NCI-H1694 (cell line): ENCODE data around the gene MSX1.

ENCODE experiments used
- DNase-seq: peaks from one replicate; lab custom pipeline; 2025; lab: John Stamatoyannopoulos, UW

MSX1 gene

DNA sequence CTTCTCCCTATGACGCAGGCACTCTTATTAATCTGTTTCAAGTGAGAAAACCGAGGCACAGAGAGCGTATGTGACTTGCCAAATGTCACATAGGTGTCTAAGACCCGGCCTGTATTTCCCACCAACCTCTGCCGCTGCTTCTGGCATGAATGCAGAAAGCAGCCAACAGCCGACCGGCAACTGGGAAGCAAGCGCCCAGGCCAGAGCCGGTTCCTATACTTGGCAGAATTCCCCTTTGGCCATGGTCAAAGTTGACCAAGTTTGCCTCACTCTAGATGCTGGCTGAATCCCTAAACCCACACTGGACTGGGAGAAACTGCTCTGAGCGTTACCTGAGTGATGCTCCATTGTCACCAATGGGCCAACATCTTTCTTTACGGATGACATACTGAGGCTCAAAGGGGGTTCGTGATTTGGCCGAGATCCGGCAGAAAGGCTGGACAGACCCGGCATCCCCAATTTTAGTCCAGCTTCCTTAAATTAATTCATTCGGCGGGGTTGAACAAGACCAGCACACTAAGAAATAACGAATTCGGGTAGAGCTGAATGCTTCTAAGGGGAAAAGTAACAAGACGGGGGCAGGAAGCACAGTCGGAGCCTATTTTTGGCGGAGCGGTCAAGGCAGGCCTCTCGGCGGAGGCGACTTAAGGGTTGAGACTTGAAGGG lies 11.2 kb downstream of the MSX1 start:
- DNase-seq: no peak

DNA sequence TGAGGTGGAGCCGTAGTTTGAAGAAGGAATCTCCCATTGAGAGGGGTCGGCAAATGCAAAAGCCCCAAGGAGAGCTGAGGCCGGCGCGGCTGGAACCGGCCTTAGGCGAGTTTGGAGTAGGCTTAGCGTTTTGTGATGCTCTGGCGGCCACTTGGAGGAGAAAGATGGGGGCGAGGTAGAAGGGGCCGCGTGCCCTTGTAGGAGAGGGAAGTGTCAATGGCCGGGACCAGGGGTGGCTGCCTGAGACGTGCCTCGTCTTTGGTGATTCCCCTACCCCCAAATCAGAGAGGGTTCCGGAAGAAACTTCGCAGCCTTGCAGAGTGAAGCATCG lies 11.7 kb downstream of the MSX1 start:
- DNase-seq: no peak

DNA sequence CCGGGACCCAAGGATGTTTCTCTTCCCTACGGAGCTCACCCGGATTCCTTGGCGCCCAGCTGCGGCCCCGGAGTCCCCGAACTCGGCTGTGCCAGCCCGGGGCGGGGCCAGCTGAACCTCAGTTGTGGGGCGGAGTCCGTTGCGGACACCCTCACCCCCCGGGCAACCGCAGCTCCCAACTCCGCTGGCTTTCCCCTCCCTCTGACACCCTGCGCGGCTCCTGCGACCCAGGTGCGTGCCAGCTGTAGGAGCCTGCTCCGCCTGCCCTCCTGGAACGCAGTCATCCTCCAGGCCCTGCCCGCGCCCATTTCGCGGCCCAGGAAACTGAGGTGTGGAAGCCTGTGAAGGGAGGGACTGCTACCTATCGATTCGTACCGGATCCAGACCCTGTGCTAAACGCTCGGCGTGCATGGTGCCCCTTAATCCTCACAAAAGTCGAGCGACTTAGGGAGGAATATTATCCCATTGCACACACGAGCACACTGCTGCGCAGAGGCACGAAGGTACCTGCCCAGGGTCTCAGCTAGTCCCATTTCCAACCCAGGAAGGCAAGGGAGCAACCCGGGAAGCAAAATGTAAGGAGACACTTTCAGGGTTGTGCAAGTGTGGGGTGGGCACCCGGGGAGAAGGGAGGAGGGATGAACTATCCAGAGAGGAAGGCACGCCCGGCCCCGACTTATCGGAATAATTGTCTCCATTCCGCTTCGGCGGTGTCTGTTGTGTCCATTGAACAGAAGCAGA lies 12.3 kb downstream of the MSX1 start:
- DNase-seq: no peak

DNA sequence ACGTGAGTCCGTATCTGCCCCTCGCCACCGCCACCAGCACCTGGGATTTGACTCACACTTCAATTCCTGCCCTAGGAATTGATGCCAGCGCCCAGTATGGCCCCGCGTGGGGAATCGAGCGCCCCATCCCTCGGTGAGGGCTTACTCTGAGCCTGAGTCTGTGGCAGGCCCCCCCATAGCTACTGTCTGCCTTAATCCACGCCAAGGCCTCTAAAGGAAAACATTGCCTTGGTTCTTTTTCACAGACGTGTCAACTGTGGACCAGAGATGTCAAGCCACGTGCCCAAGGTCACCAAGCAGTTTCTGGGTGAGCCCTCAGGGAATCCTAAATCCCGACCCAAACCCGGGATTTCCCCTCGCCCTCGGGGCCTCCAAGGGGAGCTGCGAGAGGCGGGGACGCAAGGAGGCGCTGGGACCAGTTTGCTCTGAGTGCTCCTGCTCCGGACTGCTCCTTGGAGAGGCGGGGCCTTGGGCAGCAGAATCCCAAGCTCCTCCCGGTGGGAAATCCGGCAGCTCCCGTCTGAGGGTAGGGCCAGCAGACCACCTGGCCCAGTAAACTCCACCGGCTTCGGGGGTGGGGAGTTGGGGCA lies 12.9 kb downstream of the MSX1 start:
- no peak for DNase-seq

DNA sequence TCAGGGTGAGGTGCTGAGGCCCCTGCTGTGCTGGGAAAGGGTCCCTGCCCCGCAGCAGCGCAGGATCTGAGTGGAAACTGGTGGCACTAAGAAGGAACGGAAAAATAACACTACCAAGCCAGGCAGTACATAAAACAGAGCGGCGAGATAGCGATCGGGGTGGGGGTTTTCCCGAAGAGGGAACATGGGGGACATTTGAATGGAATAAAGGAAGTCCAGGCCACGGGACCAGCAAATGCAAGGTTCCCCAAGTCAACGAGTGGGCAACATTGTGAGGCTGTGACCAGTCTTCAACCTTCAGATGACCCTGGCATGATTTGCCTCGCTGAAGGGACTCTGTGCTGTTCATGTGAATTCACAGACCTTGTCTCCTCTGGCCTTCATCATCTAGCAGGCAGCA lies 13.7 kb downstream of the MSX1 start:
- no peak for DNase-seq

DNA sequence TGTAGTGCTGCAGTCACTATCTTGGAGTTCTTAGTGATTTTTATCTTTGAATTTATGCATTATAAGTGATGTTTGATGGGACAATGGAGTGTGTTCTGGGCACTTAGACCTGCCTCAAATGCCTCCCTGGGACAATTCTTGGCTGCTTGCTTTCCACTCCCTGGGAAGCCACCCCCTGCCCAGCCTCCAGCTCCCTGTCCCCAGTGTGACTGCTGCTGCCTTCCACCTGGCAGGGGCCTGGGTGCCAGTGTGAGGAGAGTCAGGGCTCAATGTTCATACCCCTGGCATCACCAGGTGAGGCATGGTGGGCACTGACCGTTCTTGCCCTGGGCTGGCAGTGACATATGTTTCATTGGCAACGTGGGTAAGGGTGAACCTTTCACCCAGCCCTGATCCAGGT lies 14.8 kb downstream of the MSX1 start:
- no peak for DNase-seq

DNA sequence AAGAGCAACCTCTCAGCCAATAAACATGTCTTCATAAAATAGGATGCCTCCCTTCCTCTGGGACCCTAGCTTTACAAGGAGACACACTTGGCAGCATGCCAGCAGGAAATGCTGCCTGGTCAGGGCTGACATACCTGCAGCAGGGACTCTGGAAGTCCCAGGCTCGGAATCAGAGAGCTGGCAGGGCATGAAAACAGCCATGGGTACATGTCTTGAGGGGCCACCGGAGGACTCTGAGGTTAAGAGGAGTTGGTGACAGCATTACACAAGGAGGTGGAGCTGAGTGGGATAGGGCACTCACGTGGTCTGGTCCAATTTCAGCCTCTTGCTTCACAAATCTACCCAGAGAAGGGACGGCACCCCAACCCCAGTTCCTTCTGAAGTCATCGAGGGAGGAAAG lies 15.7 kb downstream of the MSX1 start:
- DNase-seq: no peak

DNA sequence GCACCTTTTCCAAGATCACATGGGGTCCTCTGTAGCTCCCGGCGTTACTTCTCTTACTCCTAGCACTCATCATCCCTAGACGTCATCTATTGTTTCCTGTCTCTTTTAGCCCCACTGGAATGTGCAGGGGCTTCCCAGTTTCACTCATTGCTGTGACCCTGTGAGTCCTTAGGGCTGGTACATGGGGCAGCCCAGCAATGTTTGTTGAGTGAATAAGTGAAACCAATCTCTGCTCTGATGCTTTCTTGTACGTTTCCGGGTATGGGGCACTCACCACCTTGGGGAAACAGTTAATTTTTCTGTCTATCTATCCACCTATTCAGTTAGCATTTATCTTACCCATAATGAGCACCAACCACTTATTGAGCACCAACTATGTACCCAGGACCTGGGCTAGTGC lies 16.1 kb downstream of the MSX1 start:
- no peak for DNase-seq

DNA sequence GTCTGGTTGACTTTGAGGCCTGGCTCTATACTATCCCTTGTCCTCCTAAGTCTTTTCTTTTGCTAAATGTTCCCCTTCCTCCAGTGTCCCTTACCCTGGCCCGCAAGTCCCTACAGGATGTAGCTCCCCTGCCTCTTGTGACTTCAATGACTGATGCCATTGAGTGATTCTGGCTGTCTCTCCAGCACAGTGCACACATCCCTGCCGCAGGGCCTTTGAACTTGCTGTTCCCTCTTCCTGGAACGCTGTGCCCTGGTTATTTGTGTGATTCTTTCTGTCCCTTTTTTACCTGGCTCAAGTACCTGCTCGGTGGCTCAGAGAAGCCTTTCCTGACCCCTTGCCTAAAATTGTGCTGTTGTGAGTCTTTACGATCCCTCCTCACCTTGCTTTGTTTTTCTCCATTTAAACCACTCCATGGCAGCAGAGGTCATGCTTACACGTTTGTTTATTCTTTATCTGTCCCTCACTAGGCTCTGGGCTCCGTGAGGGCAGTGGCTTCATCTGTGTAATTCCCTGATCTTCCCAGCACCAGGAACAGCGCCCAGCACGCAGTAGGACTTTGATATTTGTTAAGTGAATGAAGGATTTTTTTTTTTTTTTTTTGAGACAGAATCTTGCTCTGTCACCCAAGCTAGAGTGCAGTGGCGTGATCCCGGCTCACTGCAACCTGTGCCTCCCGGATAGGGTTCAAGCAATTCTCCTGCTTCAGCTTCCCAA lies 17.6 kb downstream of the MSX1 start:
- DNase-seq: no peak

DNA sequence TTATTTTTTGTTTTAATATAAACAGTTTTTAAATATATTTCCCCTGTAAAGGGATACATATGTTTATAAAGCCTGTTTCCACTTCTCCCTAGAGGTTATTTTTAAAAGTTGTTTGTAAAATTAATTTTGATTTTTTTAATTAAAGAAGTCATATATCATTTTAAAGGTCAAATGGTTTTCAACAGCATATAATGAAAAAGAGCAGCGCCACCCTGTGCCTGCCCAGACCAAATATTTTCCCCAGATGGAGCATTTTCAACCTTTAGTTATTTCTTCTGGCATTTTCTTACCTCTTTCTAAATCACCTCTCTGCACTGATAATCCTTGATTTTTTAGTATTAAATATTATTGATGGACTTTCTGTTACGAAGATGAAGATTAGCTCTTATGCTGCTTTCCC lies 21.0 kb downstream of the MSX1 start:
- DNase-seq: no peak

DNA sequence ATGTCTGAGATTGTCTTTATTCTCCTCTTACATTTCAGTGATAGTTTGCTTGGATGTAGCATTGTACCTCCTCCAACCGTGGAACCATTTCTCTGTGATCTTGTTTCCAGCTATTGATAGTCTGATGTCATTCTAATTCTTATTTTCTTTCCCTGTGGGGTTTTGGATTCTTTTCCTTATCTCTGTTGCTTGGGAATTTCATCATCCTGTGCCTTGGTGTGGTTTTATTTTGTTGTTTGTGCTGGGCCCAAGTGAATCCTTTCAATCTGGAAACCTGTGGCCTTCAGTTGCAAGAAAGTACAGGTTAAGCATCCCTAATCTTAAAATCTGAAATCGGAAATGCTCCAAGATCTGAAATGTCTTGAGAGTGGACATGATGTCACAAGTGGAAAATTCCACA lies 22.0 kb downstream of the MSX1 start:
- DNase-seq: no peak

DNA sequence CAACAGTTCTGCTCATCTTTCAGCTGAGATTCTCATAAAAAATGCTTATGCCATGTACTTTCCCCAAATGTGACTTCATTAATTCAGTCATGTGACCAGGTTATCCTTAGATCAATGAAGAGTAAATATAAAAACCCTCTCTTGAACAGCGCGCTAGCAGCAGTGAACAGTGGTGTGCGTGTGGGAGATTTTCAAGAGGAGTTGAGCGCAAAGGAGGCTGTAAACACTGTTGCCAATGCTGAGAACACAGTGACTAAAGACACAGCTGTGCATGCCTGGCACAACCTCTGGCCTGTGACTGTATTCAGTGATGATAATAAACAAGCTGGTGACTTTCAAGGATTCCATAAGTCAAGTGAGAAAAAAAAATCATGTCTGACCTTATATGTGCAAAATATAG lies 25.1 kb downstream of the MSX1 start:
- DNase-seq: no peak

DNA sequence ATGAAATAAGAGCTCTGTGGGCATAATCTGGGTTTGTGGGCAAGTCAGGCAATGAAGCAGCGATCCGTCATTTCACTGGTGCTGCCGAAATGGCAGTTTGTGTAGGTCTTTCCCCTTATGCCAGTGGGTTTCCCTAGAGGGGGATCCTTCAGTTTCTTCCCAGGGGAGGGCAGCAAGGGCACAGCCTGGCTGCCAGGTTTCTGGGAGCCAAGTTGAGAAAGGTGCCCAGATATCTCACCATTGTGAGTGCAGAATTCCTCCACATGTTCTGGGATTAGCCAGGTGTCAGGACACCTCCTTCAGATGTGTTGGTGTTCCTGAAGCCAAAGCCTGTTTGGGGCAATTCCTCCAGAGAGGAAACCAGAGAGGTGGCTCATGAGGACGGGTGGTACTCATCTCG lies 28.0 kb downstream of the MSX1 start:
- no peak for DNase-seq

DNA sequence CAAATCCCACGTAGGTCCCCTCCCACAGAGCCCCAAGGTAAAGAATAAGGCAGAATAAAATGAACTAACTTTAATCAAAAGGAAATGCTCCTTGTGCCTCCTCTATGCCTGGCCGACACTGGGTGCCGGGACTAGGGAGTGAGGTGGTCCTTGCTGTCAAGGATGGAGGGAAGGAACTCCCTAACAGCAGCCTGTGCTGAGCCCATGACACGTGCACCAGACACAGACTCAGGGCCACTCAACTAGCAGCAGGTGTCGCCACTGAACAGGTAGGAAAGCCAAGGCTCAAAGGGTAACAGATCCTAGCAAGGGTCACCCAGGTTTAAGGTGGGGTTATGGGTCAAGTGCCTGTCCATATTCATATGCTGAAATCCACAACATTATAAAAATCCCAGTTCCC lies 29.2 kb downstream of the MSX1 start:
- DNase-seq: no peak

DNA sequence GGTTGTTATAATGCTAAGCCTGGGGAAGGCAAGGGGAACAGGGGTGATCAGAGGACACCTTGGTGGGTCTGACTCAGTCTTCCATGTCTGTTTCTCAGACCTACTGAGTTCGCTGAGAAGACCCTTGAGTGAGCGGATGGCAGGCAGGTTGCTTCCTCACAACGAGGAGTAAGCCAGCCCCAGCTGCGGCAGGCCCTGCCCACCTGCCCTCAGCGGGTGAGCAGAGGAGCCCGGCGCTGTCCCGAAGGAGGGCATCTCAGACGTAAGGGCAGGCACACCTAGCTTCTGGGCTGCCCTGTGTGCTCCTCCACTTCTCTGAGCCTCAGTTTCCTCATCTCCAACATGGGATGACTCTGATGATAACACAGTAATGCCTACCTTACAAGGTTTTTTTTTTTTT lies 30.3 kb downstream of the MSX1 start:
- no peak for DNase-seq

DNA sequence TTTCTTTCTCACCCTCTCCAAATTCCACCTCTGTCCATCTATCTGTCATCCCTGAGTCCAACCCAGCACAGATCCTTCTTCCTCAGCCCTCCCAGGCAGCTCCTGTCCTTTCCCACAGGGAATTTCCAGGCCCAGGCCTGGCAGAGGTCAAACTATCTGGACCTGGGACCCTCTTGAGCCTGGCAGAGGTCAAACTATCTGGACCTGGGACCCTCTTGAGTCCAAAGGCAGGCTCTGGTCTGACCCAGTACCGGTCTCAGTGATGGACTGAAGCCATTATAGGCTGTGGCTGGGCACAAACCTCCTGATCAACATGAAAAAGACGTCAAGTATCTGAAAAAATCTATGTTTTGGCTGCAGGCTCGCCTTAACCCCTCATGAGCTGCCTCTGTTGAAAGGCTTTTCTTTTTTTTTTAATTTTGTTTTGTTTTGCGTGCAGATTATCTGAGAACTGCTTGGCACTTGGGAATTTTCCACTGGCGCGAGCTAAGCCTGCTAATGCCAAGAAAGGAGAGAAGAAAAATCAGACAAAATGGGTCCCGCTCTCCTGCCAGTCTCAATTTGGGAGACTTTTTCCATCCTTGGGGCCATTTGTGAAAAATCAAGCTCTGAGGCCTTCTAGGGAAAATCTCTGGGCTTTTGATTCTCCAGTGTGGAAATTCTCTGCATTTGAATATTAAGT lies 31.2 kb downstream of the MSX1 start:
- DNase-seq: no peak

DNA sequence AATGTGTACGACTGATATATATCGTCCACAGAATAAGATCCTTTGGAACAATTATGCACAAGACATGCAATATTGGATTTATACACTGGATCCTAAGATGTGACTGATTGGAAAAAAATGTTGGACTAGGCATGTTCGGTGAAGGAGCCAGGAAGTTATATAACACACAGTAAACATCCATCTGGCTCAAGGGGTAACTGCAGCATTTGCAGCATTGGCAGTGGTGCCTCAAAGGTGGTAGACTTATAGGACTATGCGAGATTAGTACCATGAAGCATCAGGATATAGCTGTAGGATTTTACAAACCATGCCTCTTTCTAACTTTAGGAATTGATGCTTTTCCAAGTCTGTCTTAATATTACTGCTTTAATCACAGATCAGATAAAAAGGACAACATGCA lies 34.3 kb downstream of the MSX1 start:
- DNase-seq: no peak

DNA sequence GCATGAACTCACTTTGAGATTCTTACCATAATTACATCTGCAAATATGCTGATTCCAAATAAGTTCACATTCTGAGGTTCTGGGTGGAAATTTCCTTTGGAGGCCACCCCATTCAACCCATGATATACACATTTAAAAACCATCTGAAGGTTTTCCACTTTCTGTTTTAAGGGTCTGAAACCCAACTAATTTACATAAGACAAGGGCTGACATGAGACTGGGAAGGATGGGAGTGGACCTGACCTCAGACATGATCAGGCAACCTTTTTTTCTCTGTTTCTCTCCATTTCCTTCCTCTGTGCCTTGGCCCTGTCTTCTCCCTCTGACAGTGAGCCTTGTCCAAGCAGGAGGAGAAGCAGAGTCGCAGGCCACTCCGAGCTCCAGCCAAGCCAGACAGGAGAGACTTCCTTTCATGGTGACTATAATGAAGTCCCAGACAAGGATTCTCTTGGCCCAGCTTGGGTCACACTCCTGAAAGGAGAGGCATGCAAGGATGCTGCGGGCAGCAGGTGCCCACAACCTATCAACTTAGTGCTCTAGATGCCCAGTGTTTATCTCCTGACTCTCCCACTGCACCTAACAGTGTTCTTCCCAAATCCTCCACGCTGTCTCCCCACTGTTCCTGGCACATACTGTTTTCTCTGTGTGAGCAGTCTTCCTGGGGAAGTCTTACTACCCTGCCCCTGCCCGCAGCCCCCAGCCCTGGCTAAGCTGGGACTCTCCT lies 39.9 kb downstream of the MSX1 start:
- DNase-seq: no peak

DNA sequence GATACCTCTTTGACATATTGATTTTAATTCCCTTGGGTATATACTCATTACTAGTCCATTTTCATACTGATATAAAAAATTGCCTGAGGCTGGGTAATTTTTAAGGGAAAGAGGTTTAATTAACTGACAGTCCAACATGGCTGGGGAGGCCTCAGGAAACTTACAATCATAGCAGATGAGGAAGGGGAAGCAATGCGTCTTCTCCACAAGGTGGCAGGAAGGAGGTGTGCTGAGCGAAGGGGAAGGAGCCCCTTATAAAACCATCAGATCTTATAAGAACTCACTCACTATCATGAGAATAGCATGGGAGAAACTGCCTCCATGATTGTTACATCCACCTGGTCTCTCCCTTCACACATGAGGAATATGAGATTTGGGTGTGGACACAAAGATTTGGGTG lies 42.4 kb downstream of the MSX1 start:
- no peak for DNase-seq

DNA sequence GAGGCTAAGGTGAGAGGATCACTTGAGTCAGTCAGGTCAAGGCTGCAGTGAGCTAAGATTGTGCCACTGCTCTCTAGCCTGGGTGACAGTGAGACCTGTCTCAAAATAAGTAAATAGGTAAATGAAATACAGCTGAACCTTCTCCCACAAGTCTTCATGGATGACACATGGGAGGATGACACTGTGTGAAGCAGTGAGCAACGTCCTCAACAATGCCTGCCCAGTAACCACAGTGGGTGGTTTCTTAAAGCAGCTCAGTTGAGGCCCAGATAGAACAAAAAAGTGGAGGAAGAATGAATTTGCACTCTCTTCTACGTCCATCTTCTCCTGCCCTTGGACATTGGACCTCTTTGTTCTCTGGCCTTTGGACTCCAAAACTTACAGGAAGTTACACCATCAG lies 52.7 kb downstream of the MSX1 start:
- DNase-seq: no peak

DNA sequence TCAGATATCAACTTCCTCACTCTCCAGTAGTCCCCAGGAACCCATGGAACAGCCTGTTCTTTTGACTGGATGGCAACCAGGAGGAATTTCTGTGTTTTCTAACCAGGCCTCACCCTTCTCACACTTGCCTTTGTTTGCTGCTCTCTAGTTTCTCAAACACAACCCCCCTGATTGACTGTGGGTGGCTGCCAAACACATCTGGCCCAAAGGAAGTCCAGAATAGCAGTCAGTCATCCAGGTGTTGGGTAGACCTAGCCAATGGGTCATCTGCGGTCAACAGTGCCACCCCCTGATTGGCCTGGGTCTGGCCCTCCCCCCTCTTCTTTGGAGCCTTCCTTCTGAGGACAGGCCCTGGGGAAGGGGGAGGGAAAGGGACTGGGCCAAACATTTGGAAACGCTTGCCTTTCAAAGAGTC lies 53.7 kb downstream of the MSX1 start:
- DNase-seq: no peak
